Fibroblast of pulmonary artery (primary cell): ENCODE data around the gene POLR1C.

Experiments used
- DNase-seq: peaks from one replicate; pipeline ENCODE4 v3.0.0-alpha.2; 2010; ENCODE audit warnings: low read depth
- H3K4me3 ChIP-seq: replicated peaks from 2 replicates; pipeline ENCODE4 v1.5.1; 2011; ENCODE audit warnings: low read depth, mild to moderate bottlenecking, control low read depth, low read length, moderate library complexity
- TF ChIP-seq, protein P1 (sequence below): IDR thresholded peaks from 2 replicates; pipeline ENCODE4 v1.5.1; 2011; ENCODE audit warnings: mild to moderate bottlenecking, control low read depth, low read length, inconsistent platforms; ENCODE audit errors: missing control alignments

The POLR1C gene

DNA sequence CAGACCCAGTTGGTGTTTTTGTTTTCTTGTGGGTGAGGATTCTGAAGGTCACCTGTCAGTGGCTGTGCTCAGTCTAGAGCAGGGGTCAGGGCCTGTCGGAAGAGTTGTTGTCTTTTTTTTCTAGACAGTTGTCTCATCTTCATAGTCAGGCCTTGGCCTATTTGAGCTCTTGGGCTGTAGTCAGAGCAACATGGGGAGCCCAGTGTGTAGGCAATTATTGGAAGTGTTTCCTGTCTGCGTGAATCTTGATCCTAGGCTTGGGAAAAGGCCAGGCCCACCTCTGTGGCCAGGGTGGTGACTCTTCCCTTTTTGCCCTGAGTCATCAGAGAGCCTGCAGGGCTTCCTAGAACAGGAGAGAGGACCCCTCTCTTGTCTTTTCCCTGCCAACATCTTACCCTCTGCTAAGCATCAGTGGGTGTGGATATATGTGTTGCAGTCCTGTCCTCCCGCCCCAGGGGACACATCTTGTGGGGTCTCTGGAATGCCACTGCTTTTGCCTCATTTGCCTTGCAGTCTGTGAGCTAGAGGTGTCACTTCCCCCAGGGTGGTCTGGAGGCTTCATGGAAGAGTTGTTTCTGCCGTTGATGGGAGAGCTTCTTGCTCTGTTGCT lies 28.1 kb upstream of the POLR1C start:
- TF ChIP-seq, protein P1, sequence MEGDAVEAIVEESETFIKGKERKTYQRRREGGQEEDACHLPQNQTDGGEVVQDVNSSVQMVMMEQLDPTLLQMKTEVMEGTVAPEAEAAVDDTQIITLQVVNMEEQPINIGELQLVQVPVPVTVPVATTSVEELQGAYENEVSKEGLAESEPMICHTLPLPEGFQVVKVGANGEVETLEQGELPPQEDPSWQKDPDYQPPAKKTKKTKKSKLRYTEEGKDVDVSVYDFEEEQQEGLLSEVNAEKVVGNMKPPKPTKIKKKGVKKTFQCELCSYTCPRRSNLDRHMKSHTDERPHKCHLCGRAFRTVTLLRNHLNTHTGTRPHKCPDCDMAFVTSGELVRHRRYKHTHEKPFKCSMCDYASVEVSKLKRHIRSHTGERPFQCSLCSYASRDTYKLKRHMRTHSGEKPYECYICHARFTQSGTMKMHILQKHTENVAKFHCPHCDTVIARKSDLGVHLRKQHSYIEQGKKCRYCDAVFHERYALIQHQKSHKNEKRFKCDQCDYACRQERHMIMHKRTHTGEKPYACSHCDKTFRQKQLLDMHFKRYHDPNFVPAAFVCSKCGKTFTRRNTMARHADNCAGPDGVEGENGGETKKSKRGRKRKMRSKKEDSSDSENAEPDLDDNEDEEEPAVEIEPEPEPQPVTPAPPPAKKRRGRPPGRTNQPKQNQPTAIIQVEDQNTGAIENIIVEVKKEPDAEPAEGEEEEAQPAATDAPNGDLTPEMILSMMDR: no peak
- no peak overlapping the region for H3K4me3 ChIP-seq
- DNase-seq: no peak

DNA sequence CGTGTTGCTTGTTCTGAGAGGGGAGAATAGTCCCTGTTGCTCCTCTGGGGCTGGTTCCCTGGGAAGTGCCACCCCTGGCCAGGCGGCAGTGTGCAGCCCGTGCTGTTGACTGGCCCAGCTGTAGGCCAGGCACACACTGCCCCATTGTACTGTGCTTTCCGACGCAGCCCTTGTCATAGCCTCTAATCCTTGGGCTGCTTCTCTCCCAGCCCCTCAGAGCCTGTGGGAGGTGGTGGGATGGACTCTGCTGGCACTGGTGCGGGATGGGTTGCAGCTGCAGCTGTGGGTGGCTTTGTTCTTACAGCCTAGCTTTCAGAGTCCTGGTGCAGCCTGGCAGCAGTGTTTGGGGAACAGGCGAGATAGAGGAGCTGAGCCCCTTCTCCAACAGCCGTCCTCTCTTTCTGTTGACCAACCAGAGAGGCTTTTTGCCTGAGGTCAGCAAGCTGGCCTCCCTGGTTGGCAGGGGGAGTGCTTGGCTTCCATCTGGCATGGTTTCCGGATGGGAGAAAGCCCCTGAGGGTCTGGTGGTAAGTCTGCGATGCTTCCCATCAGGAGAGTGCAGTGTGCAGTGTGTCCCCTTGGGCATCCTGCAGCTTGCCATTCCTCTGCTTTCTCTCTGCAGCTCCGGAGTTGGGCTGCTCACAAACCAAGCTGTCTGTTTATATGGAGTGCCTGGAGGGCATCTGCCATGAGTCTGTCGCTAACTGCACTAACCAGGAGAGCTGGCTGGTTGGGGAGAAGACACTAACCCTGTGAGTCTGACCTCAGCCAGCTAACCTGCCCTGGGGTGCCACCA lies 27.4 kb upstream of the POLR1C start:
- DNase-seq: no peak
- TF ChIP-seq, protein P1: no peak
- H3K4me3 ChIP-seq: no peak overlapping the region

DNA sequence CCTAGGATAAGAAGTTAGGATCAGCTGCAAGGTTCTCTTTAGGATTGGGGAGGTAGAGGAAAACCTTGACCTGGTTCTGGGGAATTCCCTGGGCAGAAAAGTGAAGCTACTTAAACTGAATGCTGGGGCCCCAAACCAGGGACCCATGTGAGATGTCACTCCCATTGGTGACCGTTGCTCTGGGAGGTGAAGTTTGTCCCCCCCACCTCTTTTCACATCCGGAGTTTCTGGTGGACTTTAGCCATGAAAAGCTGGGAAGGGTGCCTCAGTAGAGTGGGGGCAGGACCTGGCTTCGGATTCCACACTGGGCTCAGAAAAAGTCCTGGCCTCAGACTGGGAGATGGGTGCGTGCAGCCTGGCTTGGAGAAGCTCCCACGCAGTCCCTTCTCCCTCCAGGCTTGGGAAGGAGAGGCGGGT lies 26.4 kb upstream of the POLR1C start:
- TF ChIP-seq, protein P1: no peak
- DNase-seq: peak; percentile 51
- no peak overlapping the region for H3K4me3 ChIP-seq

DNA sequence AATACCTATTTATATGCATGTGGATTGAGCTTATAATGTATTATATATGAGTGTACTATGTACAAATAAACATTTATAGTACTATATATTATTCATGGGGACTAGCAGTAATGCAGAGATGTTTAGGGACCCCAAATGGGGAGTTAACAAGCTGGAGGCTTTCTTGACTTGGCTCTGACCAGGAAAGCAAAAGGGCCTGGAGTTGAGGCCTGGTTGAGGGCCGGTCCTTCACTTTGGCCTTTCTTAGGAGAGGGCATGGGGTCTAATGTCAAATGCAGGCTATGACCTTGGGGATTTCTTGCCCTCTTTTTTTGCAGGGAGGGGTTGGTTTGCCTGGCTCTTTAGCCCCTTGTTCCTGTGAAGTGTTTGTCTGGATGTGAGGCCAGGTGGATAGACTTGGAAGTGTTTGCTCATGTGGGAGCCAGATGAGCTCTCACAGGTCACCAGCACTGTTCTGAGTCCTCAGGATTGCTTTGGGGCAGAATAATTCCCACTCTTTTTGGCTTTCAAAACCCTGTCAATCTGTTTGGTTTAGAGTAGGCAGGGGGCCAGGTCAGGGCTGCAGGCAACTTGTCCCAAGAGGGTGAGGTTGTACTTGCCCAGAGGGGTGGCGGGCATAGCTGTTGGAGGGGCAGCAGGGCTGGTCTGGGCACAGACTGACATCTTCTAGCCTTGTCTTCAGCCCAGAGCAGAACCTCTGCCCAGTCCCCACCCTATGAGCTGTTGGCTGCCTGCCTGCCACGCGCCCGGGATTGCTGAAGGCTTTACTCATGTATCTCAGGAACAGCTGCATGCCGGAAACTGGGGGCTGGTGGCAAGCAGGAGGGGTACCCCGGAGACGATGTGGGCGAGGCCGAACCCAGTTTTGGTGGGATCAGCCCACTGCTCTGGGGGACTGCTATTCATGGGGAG lies 24.9 kb upstream of the POLR1C start:
- H3K4me3 ChIP-seq: no peak overlapping the region
- peak; percentile 69 for DNase-seq
- TF ChIP-seq, protein P1: no peak

GRCh38 chr6:43492673-43493072 lies 24.2 kb upstream of the POLR1C start:
- no peak overlapping the region for H3K4me3 ChIP-seq
- TF ChIP-seq, protein P1: no peak
- peak; percentile 34 for DNase-seq

- no peak for DNase-seq
- no peak overlapping the region for H3K4me3 ChIP-seq
- TF ChIP-seq, protein P1: no peak
These were observed 23.7 kb upstream of the POLR1C start for GRCh38 chr6:43493230-43493629.
